Endothelial cell of umbilical vein (primary cell): Measurements from ENCODE around the gene ANKS1A. TPM values are rescaled to one million over a fixed set of nuclear protein-coding genes. Genes with fewer than 3 reads are reported as not detected.

Experiments
- BruUV-seq: library from RNA; stranded (reverse); fragments of 400-500 nt; replicated peaks from 2 replicates; lab custom pipeline; 2021; lab: Mats Ljungman, UMichigan
- CTCF ChIA-PET: fragments of 300-600, 350-600 bp; sonication (Branson Sonifier 250); formaldehyde crosslinking; loops from one replicate; lab custom pipeline; 2021; ENCODE audit warnings: antibody characterized with exemption, inconsistent platforms; lab: Charles Lee
- POLR2A ChIA-PET: fragments of 300-600, 350-600 bp; sonication (Branson Sonifier 250); formaldehyde crosslinking; loops from one replicate; lab custom pipeline; 2021; ENCODE audit warnings: antibody characterized with exemption, inconsistent platforms; lab: Charles Lee
- DNase-seq: peaks from one replicate; pipeline ENCODE4 v3.0.0-alpha.2; 2011; ENCODE audit warnings: low read depth, low spot score
- FAIRE-seq: peaks from 2 replicates; lab custom pipeline; 2011; peaks lifted over from hg19 to GRCh38; lab: Jason Lieb, UNC
- H2AFZ ChIP-seq: 2 replicates; pipeline ENCODE4 v1.6.0; 2012; ENCODE audit warnings: low read depth, low read length, control low read depth, inconsistent platforms
- H3K27ac ChIP-seq: 2 replicates; pipeline ENCODE4 v1.5.1; 2011; ENCODE audit warnings: low read depth, mild to moderate bottlenecking, control low read depth, low read length, moderate library complexity; ENCODE audit not compliant: insufficient read depth
- H3K27me3 ChIP-seq, 2 experiments: 2 replicates each; pipeline versions ENCODE4 v1.6.0 to v1.6.1; 2011; ENCODE audit warnings: low read length in 2 of 2, mixed read lengths in 1 of 2; ENCODE audit not compliant: control insufficient read depth in 2 of 2, insufficient read depth in 2 of 2
- H3K36me3 ChIP-seq, 2 experiments: 2 replicates in 1 of 2; 3 replicates in 1 of 2; pipeline ENCODE4 v1.5.1; 2011; ENCODE audit warnings: low read length in 2 of 2, mild to moderate bottlenecking in 1 of 2, moderate library complexity in 1 of 2; ENCODE audit not compliant: control insufficient read depth in 2 of 2, insufficient read depth in 2 of 2; ENCODE audit errors: extremely low read depth in 1 of 2
- H3K4me1 ChIP-seq: 3 replicates; pipeline ENCODE4 v1.5.1; 2011; ENCODE audit warnings: mild to moderate bottlenecking, low read length; ENCODE audit not compliant: control insufficient read depth, insufficient read depth; ENCODE audit errors: extremely low read depth
- H3K4me2 ChIP-seq: 2 replicates; pipeline ENCODE4 v1.6.1; 2011; ENCODE audit warnings: low read length, control low read depth, mixed read lengths; ENCODE audit not compliant: insufficient read depth
- H3K4me3 ChIP-seq, 3 experiments: fragments of 200-600 bp in 1 of 3; sonication (generic), shearing (Covaris generic) in 1 of 3; replicated peaks in 1 of 3; 2 replicates each; pipeline ENCODE4 v1.5.1; 2011 to 2016; ENCODE audit warnings: control low read depth in 3 of 3, low read length in 3 of 3, mild to moderate bottlenecking in 2 of 3, inconsistent platforms in 1 of 3, low read depth in 1 of 3, moderate library complexity in 1 of 3; ENCODE audit not compliant: insufficient read depth in 1 of 3
- H3K79me2 ChIP-seq: 2 replicates; pipeline ENCODE4 v1.6.0; 2012; ENCODE audit warnings: low read length, inconsistent platforms; ENCODE audit not compliant: control insufficient read depth, insufficient read depth
- H3K9ac ChIP-seq: replicated peaks from 2 replicates; pipeline ENCODE3; 2011; ENCODE audit warnings: low read length, control low read depth; ENCODE audit not compliant: insufficient read depth; ENCODE audit errors: extremely low read depth
- H3K9me1 ChIP-seq: replicated peaks from 3 replicates; pipeline ENCODE4 v1.6.0; 2011; ENCODE audit warnings: mild to moderate bottlenecking, low read length; ENCODE audit not compliant: control insufficient read depth, insufficient read depth; ENCODE audit errors: extremely low read depth
- H3K9me3 ChIP-seq: replicated peaks from 2 replicates; pipeline ENCODE4 v1.5.1; 2012; ENCODE audit warnings: low read length, inconsistent platforms; ENCODE audit not compliant: control insufficient read depth, insufficient read depth
- H4K20me1 ChIP-seq: replicated peaks from 2 replicates; pipeline ENCODE3; 2011; ENCODE audit warnings: mild to moderate bottlenecking, low read length; ENCODE audit not compliant: control insufficient read depth, insufficient read depth; ENCODE audit errors: extremely low read depth
- EZH2 ChIP-seq: IDR thresholded peaks from 2 replicates; pipeline ENCODE4 v1.6.1; 2012; ENCODE audit warnings: borderline replicate concordance, low read depth, mild to moderate bottlenecking, moderate library complexity, low read length, inconsistent platforms; ENCODE audit not compliant: severe bottlenecking
- FOS ChIP-seq: IDR thresholded peaks from 2 replicates; pipeline ENCODE4 v1.6.1; 2011; ENCODE audit warnings: mild to moderate bottlenecking, low read length, moderate library complexity, borderline replicate concordance; ENCODE audit not compliant: insufficient read depth
- GATA2 ChIP-seq: IDR thresholded peaks from 2 replicates; pipeline ENCODE4 v1.7.0; 2011; ENCODE audit warnings: low read depth, mild to moderate bottlenecking, moderate library complexity, mixed read lengths, low read length; ENCODE audit not compliant: insufficient read length, insufficient read depth
- JUN ChIP-seq: IDR thresholded peaks from 2 replicates; pipeline ENCODE4 v1.6.1; 2011; ENCODE audit warnings: borderline replicate concordance, low read depth; ENCODE audit not compliant: insufficient read length, insufficient read depth
- MYC ChIP-seq: IDR thresholded peaks from one replicate; pipeline ENCODE4 v1.6.1; 2011; ENCODE audit warnings: mild to moderate bottlenecking, low read depth, low read length
- POLR2A ChIP-seq: IDR thresholded peaks from 2 replicates; pipeline ENCODE4 v1.6.1; 2012; ENCODE audit warnings: low read depth, mild to moderate bottlenecking, control low read depth, low read length
- POLR2AphosphoS5 ChIP-seq: IDR thresholded peaks from 2 replicates; pipeline ENCODE4 v1.6.1; 2012; ENCODE audit warnings: low read depth, mild to moderate bottlenecking, control low read depth, low read length, moderate library complexity; ENCODE audit not compliant: insufficient read depth
- dilution Hi-C: fragments of 300-500 bp; cut with MboI; formaldehyde crosslinking; loops from one replicate; pipeline ENCODE4 v1.15.0; 2019; ENCODE audit warnings: low sequenced_read_pairs; ENCODE audit not compliant: extremely low pct_ligation_motif_present
- intact Hi-C: fragments of 100-400 bp; cut with micrococcal nuclease; formaldehyde crosslinking; loops from one replicate; pipeline ENCODE4 v1.10.0; 2022
- polyA plus RNA-seq, 4 experiments: library from polyadenylated mRNA; depleted of rRNA in 3 of 4; stranded (reverse) in 3 of 4; unstranded in 1 of 4; fragments of >200 nt; gene quantifications; 2 replicates each; pipeline versions ENCODE4 v1.2.1 to v1.2.3, GENCODE V29; 2011 to 2012; ENCODE audit warnings: missing spikeins in 1 of 4
- total RNA-seq: library from RNA; stranded (reverse); gene quantifications from 2 replicates; pipeline ENCODE4 v1.2.3, GENCODE V29; 2021
- TF ChIP-seq, protein P1 (sequence below): IDR thresholded peaks from 2 replicates; pipeline ENCODE4 v1.6.1; 2011; ENCODE audit not compliant: insufficient read depth, insufficient read length
- TF ChIP-seq, protein P2 (sequence below), 2 donors: IDR thresholded peaks; 1 replicate in 1 of 2; 2 replicates in 1 of 2; pipeline ENCODE4 v1.5.1; 2011; ENCODE audit warnings: low read length in 2 of 2, mild to moderate bottlenecking in 2 of 2, moderate library complexity in 2 of 2, control low read depth in 1 of 2, inconsistent platforms in 1 of 2, low read depth in 1 of 2; ENCODE audit not compliant: insufficient read depth in 1 of 2; ENCODE audit errors: extremely low read depth in 1 of 2

The ANKS1A gene
- total and polyA plus RNA-seq, 2 donors (not counting 3 experiments of a cell fraction or from before 2014, with no cell fraction given), result 8.9 to 26.1 TPM

DNA sequence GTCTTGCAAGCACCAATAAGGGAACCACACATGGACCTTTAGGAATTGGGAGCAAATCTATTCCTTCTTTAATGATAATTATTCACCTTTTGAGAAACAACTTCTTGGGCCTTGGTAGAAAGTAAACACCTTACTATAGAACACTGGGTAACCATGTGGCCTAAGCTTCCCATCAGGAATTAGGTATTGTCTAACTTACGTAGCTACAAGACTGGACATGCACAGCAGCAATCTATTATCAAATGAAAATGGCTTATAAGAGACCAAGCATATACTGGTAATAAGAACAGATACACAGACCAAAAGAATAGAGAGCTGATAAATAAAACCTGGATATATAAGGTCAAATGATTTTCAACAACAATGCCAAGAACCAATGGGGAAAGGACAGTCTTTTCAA lies 235.3 kb downstream of the ANKS1A start:
- no peak for TF ChIP-seq MYC
- H3K9me1 ChIP-seq, result no peaks in the 10 kb centered on the region
- intact Hi-C loops, result no loop called here
- FAIRE-seq (no peak), DNase-seq (no peak)
- no peaks in the 10 kb centered on the region for H3K36me3 ChIP-seq
- ChIA-PET CTCF (interaction anchor here (1.1 to 2.5 kb wide), 4 partner anchors 34 to 137 kb away, joined by 3 to 8 read pairs (median 6); no protein-coding TSS in a partner anchor), POLR2A (no interaction called here)
- dilution Hi-C loops, result no loop called here
- no peak overlapping the region for H3K9ac ChIP-seq
- no peak overlapping the region for H2AFZ ChIP-seq
- H3K27ac ChIP-seq, result no peak overlapping the region
- H3K9me3 ChIP-seq, result no peaks in the 10 kb centered on the region
- H3K4me3 ChIP-seq, result no peak overlapping the region
- no peaks in the 10 kb centered on the region for H3K79me2 ChIP-seq
- peaks cover 10 to 13% of the 10 kb centered on the region in 2 experiments for H3K27me3 ChIP-seq
- BruUV-seq, result no TSS peak
- no peaks in the 10 kb centered on the region for H3K4me1 ChIP-seq
- no peaks in the 10 kb centered on the region for H4K20me1 ChIP-seq
- no peak overlapping the region for H3K4me2 ChIP-seq

DNA sequence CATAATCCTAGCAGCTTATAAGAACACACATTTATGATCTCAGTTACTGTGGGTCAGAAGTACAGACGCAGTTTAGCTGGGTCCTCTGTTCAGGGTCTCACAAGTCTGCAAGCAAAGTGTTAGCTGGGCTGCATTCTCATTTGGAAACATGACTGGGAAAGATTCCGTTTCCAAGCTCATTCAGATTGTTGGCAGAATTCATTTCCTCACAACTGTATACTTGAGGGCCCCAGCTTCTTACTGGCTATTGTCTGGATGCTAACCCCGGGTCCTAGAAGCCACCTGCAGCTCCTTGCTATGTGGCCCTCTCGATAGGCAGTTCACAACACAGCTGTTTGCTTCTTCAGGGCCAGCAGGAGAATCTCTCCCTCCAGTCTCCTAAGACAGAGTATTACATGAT lies 239.0 kb downstream of the ANKS1A start:
- H4K20me1 ChIP-seq, result no peaks in the 10 kb centered on the region
- no peaks in the 10 kb centered on the region for H3K4me1 ChIP-seq
- no peak overlapping the region for H3K4me3 ChIP-seq
- BruUV-seq, result no TSS peak
- no peak overlapping the region for H3K4me2 ChIP-seq
- ChIA-PET CTCF (interaction anchor here (0.7 to 4.1 kb wide), 12 partner anchors 11 to 141 kb away, joined by 3 to 28 read pairs (median 4); no protein-coding TSS in a partner anchor), POLR2A (no interaction called here)
- no peaks in the 10 kb centered on the region for H3K36me3 ChIP-seq
- TF ChIP-seq MYC (no peak), EZH2 (no peak), GATA2 (no peak), POLR2A (no peak), JUN (no peak), FOS (no peak), POLR2AphosphoS5 (no peak)
- TF ChIP-seq, protein P1, sequence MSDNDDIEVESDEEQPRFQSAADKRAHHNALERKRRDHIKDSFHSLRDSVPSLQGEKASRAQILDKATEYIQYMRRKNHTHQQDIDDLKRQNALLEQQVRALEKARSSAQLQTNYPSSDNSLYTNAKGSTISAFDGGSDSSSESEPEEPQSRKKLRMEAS, result no peak
- TF ChIP-seq, protein P2, sequence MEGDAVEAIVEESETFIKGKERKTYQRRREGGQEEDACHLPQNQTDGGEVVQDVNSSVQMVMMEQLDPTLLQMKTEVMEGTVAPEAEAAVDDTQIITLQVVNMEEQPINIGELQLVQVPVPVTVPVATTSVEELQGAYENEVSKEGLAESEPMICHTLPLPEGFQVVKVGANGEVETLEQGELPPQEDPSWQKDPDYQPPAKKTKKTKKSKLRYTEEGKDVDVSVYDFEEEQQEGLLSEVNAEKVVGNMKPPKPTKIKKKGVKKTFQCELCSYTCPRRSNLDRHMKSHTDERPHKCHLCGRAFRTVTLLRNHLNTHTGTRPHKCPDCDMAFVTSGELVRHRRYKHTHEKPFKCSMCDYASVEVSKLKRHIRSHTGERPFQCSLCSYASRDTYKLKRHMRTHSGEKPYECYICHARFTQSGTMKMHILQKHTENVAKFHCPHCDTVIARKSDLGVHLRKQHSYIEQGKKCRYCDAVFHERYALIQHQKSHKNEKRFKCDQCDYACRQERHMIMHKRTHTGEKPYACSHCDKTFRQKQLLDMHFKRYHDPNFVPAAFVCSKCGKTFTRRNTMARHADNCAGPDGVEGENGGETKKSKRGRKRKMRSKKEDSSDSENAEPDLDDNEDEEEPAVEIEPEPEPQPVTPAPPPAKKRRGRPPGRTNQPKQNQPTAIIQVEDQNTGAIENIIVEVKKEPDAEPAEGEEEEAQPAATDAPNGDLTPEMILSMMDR (IDR thresholded peaks at IDR 0.05; ENCODE audit: extremely low read depth in 1 of 2, insufficient read depth in 1 of 2, low read depth in 1 of 2, low read length in 2 of 2), result no peak
- no peak overlapping the region for H3K9ac ChIP-seq
- H3K27me3 ChIP-seq, result peaks cover 10 to 13% of the 10 kb centered on the region in 2 experiments
- H3K9me3 ChIP-seq, result no peaks in the 10 kb centered on the region
- intact Hi-C loops, result no loop called here
- no peak overlapping the region for H3K27ac ChIP-seq
- no peak overlapping the region for H2AFZ ChIP-seq
- DNase-seq (peak; percentile 19), FAIRE-seq (no peak)
- H3K79me2 ChIP-seq, result no peaks in the 10 kb centered on the region
- dilution Hi-C loops, result no loop called here
- H3K9me1 ChIP-seq, result no peaks in the 10 kb centered on the region
